Measurements from ENCODE around the gene COX4I2. TPM values are rescaled to one million over a fixed set of nuclear protein-coding genes. Genes with fewer than 3 reads are reported as not detected.

COX4I2 gene
- total RNA-seq, 4 donors from 2014 or later, result 2.1 to 14.2 (median 7.1) TPM

DNA sequence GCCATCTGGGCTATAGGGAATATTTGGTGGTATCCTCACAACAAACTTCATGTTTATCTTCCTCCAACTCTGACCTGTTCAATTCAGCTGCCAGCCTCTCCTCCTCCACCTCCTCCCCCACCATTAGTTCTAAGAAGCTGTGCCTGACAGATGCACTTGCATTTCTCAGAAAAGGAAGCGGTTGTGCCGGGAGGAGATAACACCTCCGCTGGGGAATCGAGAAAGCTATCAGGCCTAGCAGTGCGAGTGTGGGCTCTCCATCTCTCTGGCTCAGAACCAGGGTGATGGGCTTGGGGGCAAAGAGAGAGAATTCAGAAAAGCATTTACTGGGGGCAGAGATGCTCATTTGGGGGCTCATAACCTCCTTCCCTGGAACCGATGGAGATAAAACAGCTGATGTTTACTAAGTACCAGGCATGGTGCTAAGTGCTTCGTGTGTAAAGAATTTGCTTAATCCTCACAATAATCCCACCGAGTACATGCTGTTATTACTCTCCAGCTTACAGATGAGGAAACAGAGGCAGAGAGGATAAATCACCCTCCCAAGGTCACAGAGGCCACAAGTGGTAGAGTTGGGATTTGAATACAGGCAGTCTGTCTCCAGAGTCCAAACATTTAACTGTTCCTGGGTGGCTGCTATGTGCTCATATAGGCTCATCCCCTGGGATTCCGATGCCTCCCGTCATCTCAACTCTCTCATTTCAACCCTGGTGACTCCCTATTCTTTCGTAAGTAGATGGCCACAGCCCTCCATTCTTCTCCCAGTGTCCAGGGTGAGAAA is 38.3 kb downstream of the COX4I2 start:
- Histone ChIP-seq H3K27me3 (no peaks in the 10 kb centered on the region), H3K36me3 (peaks cover 0 to 42% (median 26%) of the 10 kb centered on the region in 4 donors), H3K4me1 (peaks cover 93 to 99% (median 95%) of the 10 kb centered on the region in 4 donors), H3K27ac (replicated peaks in 1 of 4) (peak overlapping the region; percentile 68 to 88 (median 82)), H3K4me3 (peak overlapping the region in 1 of 4 donors; percentile 18), H3K9me3 (no peaks in the 10 kb centered on the region)
- intact Hi-C loops (cut with DNase I), result no loop called here
- TF ChIP-seq POLR2AphosphoS5 (IDR thresholded peaks at IDR 0.05) (no peak), POLR2A (IDR thresholded peaks at IDR 0.05; ENCODE audit: low read depth) (no peak), EP300 (IDR thresholded peaks at IDR 0.05) (no peak)
- TF ChIP-seq, protein P1, sequence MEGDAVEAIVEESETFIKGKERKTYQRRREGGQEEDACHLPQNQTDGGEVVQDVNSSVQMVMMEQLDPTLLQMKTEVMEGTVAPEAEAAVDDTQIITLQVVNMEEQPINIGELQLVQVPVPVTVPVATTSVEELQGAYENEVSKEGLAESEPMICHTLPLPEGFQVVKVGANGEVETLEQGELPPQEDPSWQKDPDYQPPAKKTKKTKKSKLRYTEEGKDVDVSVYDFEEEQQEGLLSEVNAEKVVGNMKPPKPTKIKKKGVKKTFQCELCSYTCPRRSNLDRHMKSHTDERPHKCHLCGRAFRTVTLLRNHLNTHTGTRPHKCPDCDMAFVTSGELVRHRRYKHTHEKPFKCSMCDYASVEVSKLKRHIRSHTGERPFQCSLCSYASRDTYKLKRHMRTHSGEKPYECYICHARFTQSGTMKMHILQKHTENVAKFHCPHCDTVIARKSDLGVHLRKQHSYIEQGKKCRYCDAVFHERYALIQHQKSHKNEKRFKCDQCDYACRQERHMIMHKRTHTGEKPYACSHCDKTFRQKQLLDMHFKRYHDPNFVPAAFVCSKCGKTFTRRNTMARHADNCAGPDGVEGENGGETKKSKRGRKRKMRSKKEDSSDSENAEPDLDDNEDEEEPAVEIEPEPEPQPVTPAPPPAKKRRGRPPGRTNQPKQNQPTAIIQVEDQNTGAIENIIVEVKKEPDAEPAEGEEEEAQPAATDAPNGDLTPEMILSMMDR (IDR thresholded peaks at IDR 0.05), result no peak
- no peak for DNase-seq (ENCODE audit: extremely low spot score)
- WGBS, result 70% methylated on average over 11 of the region's 11 CpGs

DNA sequence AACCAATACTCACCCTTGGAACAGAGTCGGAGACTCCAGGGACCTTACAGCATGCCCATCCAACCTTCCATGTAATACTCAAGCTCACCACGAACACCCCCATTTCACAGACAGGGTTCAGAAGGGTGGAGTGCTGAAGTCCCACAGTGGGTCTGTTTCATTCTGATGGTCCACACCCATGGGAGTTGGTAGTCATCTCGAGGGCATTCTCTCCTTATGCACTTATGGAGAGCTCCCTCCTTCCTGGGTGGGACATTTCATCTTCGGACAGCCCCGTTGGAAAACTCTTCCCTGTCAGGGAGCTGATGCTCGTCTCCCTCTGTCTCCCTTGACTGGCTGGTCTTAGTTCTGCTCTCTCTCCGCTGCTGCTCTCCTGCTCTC is 38.9 kb downstream of the COX4I2 start:
- TF ChIP-seq EP300 (IDR thresholded peaks at IDR 0.05), result no peak
- TF ChIP-seq POLR2A (IDR thresholded peaks at IDR 0.05; ENCODE audit: low read depth), result no peak
- TF ChIP-seq, protein P1 (IDR thresholded peaks at IDR 0.05), result no peak
- no peak for TF ChIP-seq POLR2AphosphoS5 (IDR thresholded peaks at IDR 0.05)
- Histone ChIP-seq H3K27me3 (no peaks in the 10 kb centered on the region), H3K27ac (replicated peaks in 1 of 4) (peak overlapping the region; percentile 68 to 88 (median 82)), H3K36me3 (peaks cover 0 to 48% (median 30%) of the 10 kb centered on the region in 4 donors), H3K9me3 (no peaks in the 10 kb centered on the region), H3K4me1 (peaks cover 93 to 99% (median 95%) of the 10 kb centered on the region in 4 donors), H3K4me3 (no peak overlapping the region)
- DNase-seq (ENCODE audit: extremely low spot score), result no peak
- intact Hi-C loops (cut with DNase I), result no loop called here
- 97% methylated on average over 7 of the region's 7 CpGs for WGBS

DNA sequence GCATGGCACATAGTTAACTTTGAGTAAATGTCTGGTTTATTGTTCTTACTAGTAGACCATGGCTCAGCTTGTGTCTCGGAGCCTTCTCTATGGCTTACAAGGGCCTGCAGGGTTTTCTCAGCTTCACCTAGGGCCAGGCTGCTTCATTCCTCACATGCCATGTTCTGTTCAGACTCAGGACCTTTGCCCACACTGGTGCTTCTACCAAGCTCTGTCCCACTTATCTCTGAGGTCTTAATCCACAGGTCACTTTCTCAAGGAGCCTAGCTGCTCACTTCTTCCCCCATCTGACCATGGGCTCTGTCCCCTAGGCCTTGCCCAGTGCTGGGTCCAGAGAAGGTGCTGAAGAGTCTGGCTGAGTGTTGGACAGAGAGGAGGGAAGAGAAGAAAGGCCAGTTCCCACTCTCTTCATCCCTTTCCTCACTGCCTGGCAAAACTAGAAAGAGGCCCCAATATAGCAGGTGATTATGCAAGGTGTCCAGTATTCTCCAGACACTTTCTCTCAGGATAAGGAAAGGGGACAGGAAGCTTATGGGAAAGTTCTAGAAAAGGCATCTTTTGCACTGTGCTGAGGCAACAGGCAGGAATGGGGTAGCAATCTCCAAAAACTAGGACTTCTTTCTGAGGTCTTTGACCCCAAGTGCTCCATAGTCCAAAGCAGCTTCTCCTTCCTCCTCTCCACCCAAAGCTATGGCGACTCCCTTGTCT is 40.0 kb downstream of the COX4I2 start:
- H3K4me1 ChIP-seq, result peaks cover 92 to 98% (median 94%) of the 10 kb centered on the region in 4 donors
- no peak overlapping the region for H3K4me3 ChIP-seq
- TF ChIP-seq, protein P1 (IDR thresholded peaks at IDR 0.05), result no peak
- TF ChIP-seq POLR2AphosphoS5 (IDR thresholded peaks at IDR 0.05) (no peak), POLR2A (IDR thresholded peaks at IDR 0.05; ENCODE audit: low read depth) (no peak), EP300 (IDR thresholded peaks at IDR 0.05) (no peak)
- intact Hi-C loops (cut with DNase I), result no loop called here
- WGBS, result 100% methylated on average over 1 of the region's 2 CpGs
- no peak for DNase-seq (ENCODE audit: extremely low spot score)
- H3K36me3 ChIP-seq, result peaks cover 0 to 50% (median 30%) of the 10 kb centered on the region in 4 donors
- H3K27ac ChIP-seq (replicated peaks in 1 of 4), result no peak overlapping the region
- H3K9me3 ChIP-seq, result no peaks in the 10 kb centered on the region
- H3K27me3 ChIP-seq, result no peaks in the 10 kb centered on the region

DNA sequence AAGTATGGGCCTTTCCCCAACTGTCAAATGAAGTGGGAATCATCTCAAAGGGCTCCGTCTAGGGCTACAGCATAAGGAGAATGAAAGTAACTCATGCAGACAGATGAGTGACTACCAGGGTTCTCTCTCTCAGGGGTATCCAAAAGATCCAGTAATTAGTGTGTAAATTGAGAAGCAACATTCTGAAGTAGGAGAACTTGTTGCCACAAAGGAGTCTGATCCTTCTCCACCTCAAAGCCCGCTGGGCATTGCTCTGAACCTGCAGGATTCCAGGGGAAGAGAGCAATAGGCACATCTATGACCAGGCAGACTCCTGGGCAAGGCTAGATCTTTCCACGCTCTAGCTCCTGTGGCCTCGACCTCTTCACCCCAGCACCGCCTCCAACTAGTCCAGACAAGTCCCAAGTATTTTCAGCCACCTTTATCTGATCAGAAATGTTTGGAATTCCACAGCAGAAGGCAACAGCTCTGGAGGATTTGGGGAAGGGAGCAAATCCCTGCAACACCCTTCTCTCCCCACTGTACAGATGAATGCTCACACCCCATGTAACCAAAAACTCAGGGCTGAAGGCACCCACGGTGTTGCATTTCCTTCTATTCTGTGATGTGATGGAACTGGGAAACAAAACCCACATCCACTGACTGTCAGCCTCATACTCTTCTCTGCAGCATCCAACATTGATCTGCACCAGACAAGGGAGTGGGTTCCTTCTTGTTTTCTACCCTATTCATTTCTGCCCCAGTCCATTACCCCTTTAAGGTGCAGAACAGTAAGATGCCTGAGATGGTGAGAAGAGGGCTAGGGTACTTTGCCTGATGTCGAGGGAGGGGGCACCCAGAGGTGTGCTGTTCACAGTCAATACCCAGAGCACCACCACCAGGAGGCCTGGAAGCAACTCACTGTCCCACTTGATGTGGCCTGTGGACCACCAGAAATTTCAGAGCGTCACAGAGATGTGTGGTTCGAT is 41.0 kb downstream of the COX4I2 start:
- Histone ChIP-seq H3K36me3 (peaks cover 0 to 50% (median 30%) of the 10 kb centered on the region in 4 donors), H3K4me3 (no peak overlapping the region), H3K27me3 (no peaks in the 10 kb centered on the region), H3K9me3 (no peaks in the 10 kb centered on the region), H3K4me1 (peaks cover 90 to 98% (median 92%) of the 10 kb centered on the region in 4 donors), H3K27ac (replicated peaks in 1 of 4) (no peak overlapping the region)
- intact Hi-C loops (cut with DNase I), result no loop called here
- 86% methylated on average over 8 of the region's 9 CpGs for WGBS
- no peak for DNase-seq (ENCODE audit: extremely low spot score)
- TF ChIP-seq POLR2A (IDR thresholded peaks at IDR 0.05; ENCODE audit: low read depth) (no peak), POLR2AphosphoS5 (IDR thresholded peaks at IDR 0.05) (no peak), EP300 (IDR thresholded peaks at IDR 0.05) (no peak)
- TF ChIP-seq, protein P1 (IDR thresholded peaks at IDR 0.05), result no peak

Data from esophagus muscularis mucosa (tissue), 4 donors.